Endothelial cell (in vitro differentiated cells): ENCODE measurements around the gene SRSF7. TPM values are rescaled to one million over a fixed set of nuclear protein-coding genes. Genes with fewer than 3 reads are reported as not detected.

ENCODE experiments used
- DNase-seq: peaks from one replicate; pipeline ENCODE4 v3.0.0; 2021; ENCODE audit warnings: low spot score
- H3K27ac Mint-ChIP-seq: one replicate; pipeline ENCODE4 v1.8.0; 2021; ENCODE audit warnings: mixed read lengths, inconsistent platforms; ENCODE audit not compliant: unreplicated experiment
- H3K27me3 Mint-ChIP-seq: one replicate; pipeline ENCODE4 v1.8.0; 2021; ENCODE audit warnings: mild to moderate bottlenecking, moderate library complexity, mixed read lengths, inconsistent platforms; ENCODE audit not compliant: unreplicated experiment
- H3K36me3 Mint-ChIP-seq: one replicate; pipeline ENCODE4 v1.8.0; 2021; ENCODE audit warnings: mild to moderate bottlenecking, low read depth, mixed read lengths, inconsistent platforms; ENCODE audit not compliant: unreplicated experiment
- H3K4me1 Mint-ChIP-seq: one replicate; pipeline ENCODE4 v1.8.0; 2021; ENCODE audit warnings: mild to moderate bottlenecking, mixed read lengths, inconsistent platforms; ENCODE audit not compliant: unreplicated experiment
- H3K4me3 Mint-ChIP-seq: one replicate; pipeline ENCODE4 v1.8.0; 2021; ENCODE audit warnings: mild to moderate bottlenecking, mixed read lengths, inconsistent platforms; ENCODE audit not compliant: unreplicated experiment
- H3K9me3 Mint-ChIP-seq: one replicate; pipeline ENCODE4 v1.8.0; 2021; ENCODE audit warnings: mixed read lengths, inconsistent platforms; ENCODE audit not compliant: unreplicated experiment
- CTCF ChIP-seq: fragments of 200-600 bp; sonication (generic); IDR thresholded peaks from one replicate; pipeline ENCODE4 v1.5.0; 2021; ENCODE audit warnings: antibody characterized with exemption; ENCODE audit not compliant: unreplicated experiment
- total RNA-seq: library from RNA; stranded (reverse); fragmentation: NEBNext Ultra II Directional; extraction: Animal tissue kit (Norgen Biotek cat#: 25700); gene quantifications from one replicate; pipeline ENCODE4 v1.2.1, GENCODE V29; 2021; ENCODE audit not compliant: unreplicated experiment

Gene SRSF7
- total RNA-seq, 1 donor from 2014 or later: 137 TPM

- H3K36me3 Mint-ChIP-seq: no peaks in the 10 kb centered on the region
- no peaks in the 10 kb centered on the region for H3K9me3 Mint-ChIP-seq
- TF ChIP-seq CTCF: no peak
- H3K27me3 Mint-ChIP-seq: peaks cover 4% of the 10 kb centered on the region
- DNase-seq: no peak
- H3K4me1 Mint-ChIP-seq: no peaks in the 10 kb centered on the region
- H3K27ac Mint-ChIP-seq: no peak overlapping the region
- no peak overlapping the region for H3K4me3 Mint-ChIP-seq
Observed at GRCh38 chr2:38723173-38723572, 28.0 kb downstream of the SRSF7 start.

- TF ChIP-seq CTCF: no peak
- no peak for DNase-seq
- H3K27me3 Mint-ChIP-seq: peaks cover 4% of the 10 kb centered on the region
- no peaks in the 10 kb centered on the region for H3K9me3 Mint-ChIP-seq
- H3K4me1 Mint-ChIP-seq: no peaks in the 10 kb centered on the region
- no peak overlapping the region for H3K27ac Mint-ChIP-seq
- no peak overlapping the region for H3K4me3 Mint-ChIP-seq
- H3K36me3 Mint-ChIP-seq: no peaks in the 10 kb centered on the region
Observed at GRCh38 chr2:38722271-38723061, 28.7 kb downstream of the SRSF7 start.

GRCh38 chr2:38720613-38721241 lies 30.4 kb downstream of the SRSF7 start:
- H3K27me3 Mint-ChIP-seq: peaks cover 7% of the 10 kb centered on the region
- H3K4me1 Mint-ChIP-seq: no peaks in the 10 kb centered on the region
- no peaks in the 10 kb centered on the region for H3K36me3 Mint-ChIP-seq
- no peaks in the 10 kb centered on the region for H3K9me3 Mint-ChIP-seq
- TF ChIP-seq CTCF: no peak
- no peak overlapping the region for H3K27ac Mint-ChIP-seq
- no peak overlapping the region for H3K4me3 Mint-ChIP-seq
- DNase-seq: no peak

GRCh38 chr2:38719706-38720105 lies 31.5 kb downstream of the SRSF7 start:
- no peaks in the 10 kb centered on the region for H3K4me1 Mint-ChIP-seq
- no peaks in the 10 kb centered on the region for H3K9me3 Mint-ChIP-seq
- no peak overlapping the region for H3K27ac Mint-ChIP-seq
- DNase-seq: no peak
- no peak overlapping the region for H3K4me3 Mint-ChIP-seq
- no peak for TF ChIP-seq CTCF
- H3K36me3 Mint-ChIP-seq: no peaks in the 10 kb centered on the region
- H3K27me3 Mint-ChIP-seq: peaks cover 7% of the 10 kb centered on the region

- no peaks in the 10 kb centered on the region for H3K4me1 Mint-ChIP-seq
- TF ChIP-seq CTCF: no peak
- H3K27me3 Mint-ChIP-seq: peaks cover 7% of the 10 kb centered on the region
- no peaks in the 10 kb centered on the region for H3K36me3 Mint-ChIP-seq
- H3K4me3 Mint-ChIP-seq: no peak overlapping the region
- no peak overlapping the region for H3K27ac Mint-ChIP-seq
- H3K9me3 Mint-ChIP-seq: no peaks in the 10 kb centered on the region
- DNase-seq: no peak
Observed at GRCh38 chr2:38718601-38719000, 32.6 kb downstream of the SRSF7 start.
